CD1c-positive myeloid dendritic cell (primary cell): ENCODE data around the gene MSANTD2.

Source experiments
- DNase-seq: peaks from one replicate; pipeline ENCODE4 v3.0.0-alpha.2; 2016; ENCODE audit errors: extremely low spot score

The MSANTD2 gene

GRCh38 chr11:124754309-124754708 lies 45.9 kb downstream of the MSANTD2 start:
- no peak for DNase-seq

DNA sequence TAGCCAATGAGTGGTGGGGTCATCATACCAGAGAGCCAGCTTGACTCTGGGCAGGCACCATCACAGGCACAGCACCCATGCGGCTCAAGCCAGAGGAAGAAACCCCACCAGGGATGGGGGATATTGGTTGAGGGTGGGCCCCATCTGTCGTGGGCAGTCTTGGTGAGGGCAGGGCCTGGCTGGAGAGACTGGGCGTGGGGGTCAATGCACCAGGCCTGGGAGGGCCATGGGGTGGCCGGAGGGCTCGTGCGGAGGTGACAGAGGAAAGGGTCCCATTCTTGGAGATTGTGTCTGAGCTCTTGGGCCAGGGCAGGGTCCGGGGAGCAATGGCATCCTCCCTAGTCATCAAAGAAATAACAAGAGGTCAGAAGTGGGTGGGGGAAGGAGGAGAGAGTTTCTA lies 46.6 kb downstream of the MSANTD2 start:
- no peak for DNase-seq

GRCh38 chr11:124753205-124753604 lies 47.0 kb downstream of the MSANTD2 start:
- peak; percentile 71 for DNase-seq

DNA sequence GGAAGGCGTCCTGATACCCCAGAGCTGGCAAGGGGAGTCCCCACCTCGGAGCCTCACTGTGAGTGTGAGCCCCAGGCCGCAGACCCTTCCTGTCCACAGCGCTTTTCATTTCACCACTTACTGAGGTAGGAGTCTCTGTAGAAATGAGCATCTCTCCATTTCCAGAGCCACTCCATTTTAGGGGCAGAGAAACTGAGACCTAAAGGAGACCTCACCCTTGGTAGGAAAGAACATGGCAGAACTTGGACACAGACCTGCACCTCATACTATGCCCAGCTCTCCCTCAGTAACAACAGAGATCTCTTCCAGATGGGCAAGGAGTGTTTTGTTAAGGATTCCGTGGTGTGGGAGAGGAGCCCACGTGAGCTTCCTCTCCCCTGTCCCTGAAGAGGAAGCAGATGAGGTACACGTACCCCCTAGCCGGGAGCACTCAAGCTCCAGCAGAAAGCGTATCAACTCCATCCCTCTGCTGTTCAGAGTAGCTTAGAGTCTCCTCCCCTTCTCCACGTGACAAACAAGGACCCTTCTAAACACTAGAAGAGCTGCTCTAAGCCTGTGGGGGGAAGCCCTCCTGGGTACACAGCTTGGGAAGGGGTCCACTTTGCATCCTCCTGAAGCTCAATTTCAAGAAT lies 47.6 kb downstream of the MSANTD2 start:
- peak; percentile 57 for DNase-seq

- no peak for DNase-seq
Measured at GRCh38 chr11:124751741-124752470, 48.3 kb downstream of the MSANTD2 start, which contains the start of gene VSIG2. TSS of gene VSIG2 (minus strand) at chr11:124752255. CDS start at chr11:124752137, 118 bp downstream.

- no peak for DNase-seq
Measured at GRCh38 chr11:124751391-124751740, 48.8 kb downstream of the MSANTD2 start.

GRCh38 chr11:124749912-124750311 lies 50.3 kb downstream of the MSANTD2 start:
- DNase-seq, result peak; percentile 61

GRCh38 chr11:124748481-124749343 lies 51.5 kb downstream of the MSANTD2 start:
- DNase-seq, result peak; percentile 63

DNA sequence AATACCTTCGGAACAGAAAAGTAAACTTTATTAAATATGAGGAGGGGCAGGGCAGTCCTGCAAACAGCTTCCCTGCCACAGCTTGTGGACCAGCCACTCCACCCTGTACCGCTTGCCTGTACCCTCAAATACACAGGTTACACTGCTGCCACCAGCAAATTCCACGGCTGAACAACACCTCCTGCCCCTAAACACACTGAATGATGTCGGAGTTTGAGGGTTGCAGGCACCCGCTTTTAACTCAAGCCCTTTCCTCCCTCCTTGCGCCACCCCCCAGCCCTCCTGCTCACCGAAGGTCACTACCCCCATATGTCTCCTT lies 52.1 kb downstream of the MSANTD2 start:
- DNase-seq, result no peak

- DNase-seq, result no peak
Measured at GRCh38 chr11:124747406-124748099, 52.7 kb downstream of the MSANTD2 start.

GRCh38 chr11:124746621-124747243 lies 53.5 kb downstream of the MSANTD2 start:
- peak; percentile 81 for DNase-seq

DNA sequence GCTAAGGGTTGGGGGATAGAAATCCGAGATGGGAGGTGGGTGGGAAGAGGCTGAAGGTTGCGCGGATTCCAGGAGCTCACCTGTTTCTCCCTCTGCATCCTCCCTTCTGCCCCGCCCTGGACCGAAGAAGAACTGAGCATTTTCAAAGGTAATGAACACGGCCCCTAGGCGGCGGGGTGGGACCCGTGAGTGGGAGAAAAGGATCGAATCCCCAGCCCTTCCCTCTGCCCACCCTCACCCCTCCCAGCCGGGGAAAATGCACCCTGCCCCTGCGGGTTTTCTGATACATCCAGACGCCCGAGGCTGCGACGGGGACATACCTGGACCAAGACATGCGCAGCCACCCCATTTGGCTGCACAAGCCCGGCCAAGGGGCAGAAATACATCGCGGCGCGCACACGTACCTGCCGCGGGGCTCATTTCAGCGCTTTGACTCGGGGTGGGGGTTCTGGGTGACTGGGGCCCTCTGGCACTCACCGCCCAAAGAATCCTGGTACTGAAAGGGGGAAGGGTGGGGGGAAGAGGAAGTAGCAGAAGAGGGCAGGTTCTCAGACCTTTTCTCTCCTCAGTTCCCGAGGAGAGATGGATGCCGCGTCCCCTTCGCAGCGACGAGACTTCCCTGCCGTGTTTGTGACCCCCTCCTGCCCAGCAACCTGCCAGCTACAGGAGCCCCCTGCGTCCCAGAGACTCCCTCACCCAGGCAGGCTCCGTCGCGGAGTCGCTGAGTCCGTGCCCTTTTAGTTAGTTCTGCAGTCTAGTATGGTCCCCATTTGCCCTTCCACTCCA lies 54.2 kb downstream of the MSANTD2 start:
- DNase-seq, result no peak

GRCh38 chr11:124745270-124745834 lies 54.9 kb downstream of the MSANTD2 start:
- DNase-seq, result no peak

GRCh38 chr11:124743050-124743449 lies 57.2 kb downstream of the MSANTD2 start:
- no peak for DNase-seq

- no peak for DNase-seq
Measured at GRCh38 chr11:124742555-124742954, 57.7 kb downstream of the MSANTD2 start.

DNA sequence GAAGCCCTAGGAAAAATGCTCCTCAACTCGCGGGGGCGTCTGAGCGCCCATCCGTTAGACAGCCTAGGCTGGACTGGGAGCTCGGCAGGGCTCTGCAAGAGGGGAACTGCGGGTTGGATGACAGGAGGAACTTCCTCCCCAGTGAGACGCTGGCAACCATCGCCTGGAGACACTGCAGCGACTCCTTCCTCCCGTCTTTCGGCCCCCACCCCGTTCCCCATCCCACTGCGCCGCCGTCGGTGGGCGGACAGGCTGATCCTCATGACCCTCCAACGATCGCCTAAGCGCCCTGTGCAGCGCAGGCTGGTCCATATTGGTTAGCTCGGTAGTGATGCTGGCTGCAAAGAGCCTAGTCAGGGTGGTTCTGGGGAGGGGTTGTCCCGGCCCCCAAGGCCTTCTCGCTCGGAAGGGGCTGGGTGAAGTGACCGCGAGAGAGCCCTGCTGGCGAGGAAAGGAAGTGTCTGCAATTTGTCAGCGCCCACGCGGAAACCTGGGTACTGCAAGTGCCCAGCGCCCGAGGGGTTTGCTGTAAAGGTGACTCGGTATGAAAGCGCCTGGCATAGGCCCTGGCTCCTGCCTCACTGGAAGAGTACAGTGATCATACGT lies 59.8 kb downstream of the MSANTD2 start:
- peak; percentile 81 for DNase-seq

- peak; percentile 90 for DNase-seq
Measured at GRCh38 chr11:124739479-124740276, 60.5 kb downstream of the MSANTD2 start, which contains the start of gene NRGN. TSS of gene NRGN (plus strand) at chr11:124739942. CDS start at chr11:124740085, 143 bp downstream.

DNA sequence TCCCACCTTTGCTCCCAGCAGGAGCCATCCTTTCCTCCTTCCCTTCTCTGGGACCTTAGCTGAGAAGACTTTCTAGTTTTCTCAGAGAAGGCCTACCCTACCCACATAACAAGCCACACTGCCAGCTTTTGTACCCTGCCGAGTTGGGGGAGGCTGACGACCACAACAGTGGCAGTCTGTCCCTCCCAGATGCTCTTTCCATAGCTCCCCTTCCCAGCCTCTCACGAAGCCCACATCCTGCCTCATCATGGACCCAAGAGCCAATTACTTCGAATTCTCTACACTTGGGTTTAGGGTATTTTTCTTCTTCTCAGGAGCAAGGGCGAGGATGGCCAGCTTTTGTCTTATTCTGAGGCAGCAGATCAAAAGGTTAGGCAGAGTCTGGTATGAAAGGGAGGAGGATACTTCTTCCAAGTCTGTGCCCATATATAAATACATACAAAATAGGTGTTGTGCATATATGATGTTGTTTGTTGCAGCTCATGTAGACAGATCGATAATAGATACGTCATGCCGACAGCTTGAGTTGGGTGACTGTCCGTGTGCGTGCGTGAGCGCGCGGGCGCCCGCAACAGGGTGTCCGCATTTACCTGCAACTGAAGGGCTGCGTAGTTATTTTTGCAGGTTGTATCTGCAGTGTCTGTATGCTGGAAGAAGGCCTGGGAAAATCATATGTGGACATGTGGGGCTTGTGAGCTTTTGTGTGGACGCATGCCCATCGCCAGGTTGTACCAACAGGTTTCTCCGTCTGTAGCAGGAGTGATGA lies 61.3 kb downstream of the MSANTD2 start:
- DNase-seq, result no peak
